Uterus (tissue), 2 donors: Measurements from ENCODE around the gene CXCR5.

ENCODE experiments used
- POLR2A ChIP-seq, 2 donors: fragments of 450-650 bp; IDR thresholded peaks; one replicate each; pipeline ENCODE4 v1.6.1; 2016; ENCODE audit warnings: antibody characterized with exemption in 2 of 2, mild to moderate bottlenecking in 1 of 2, moderate library complexity in 1 of 2
- TF ChIP-seq, protein P1 (sequence below), 4 experiments: fragments of 200-600 bp in 2 of 4; fragments of 450-650 bp in 2 of 4; sonication (generic) in 2 of 4; IDR thresholded peaks; one replicate each; pipeline ENCODE4 v1.5.1; 2016 to 2019; ENCODE audit warnings: antibody characterized with exemption in 4 of 4, mild to moderate bottlenecking in 2 of 4, moderate library complexity in 1 of 4

DNA sequence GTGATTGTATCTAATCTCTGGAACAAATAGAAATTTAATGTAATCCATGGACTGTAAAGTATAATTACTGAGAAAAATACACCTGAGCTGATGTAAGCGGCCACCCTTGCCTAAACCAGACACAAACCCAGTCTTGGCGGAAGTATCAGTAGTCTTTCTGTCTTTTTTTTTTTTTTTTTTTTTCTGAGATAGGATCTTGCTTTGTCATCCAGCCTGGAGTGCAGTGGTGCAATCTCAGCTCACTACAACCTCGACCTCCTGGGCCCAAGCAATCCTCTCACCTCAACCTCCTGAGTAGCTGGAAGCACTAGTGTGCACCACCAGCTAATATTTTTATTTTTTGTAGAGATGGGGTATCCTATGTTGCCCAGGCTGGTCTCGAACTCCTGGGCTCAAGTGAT lies 5.5 kb upstream of the CXCR5 start:
- TF ChIP-seq, protein P1, sequence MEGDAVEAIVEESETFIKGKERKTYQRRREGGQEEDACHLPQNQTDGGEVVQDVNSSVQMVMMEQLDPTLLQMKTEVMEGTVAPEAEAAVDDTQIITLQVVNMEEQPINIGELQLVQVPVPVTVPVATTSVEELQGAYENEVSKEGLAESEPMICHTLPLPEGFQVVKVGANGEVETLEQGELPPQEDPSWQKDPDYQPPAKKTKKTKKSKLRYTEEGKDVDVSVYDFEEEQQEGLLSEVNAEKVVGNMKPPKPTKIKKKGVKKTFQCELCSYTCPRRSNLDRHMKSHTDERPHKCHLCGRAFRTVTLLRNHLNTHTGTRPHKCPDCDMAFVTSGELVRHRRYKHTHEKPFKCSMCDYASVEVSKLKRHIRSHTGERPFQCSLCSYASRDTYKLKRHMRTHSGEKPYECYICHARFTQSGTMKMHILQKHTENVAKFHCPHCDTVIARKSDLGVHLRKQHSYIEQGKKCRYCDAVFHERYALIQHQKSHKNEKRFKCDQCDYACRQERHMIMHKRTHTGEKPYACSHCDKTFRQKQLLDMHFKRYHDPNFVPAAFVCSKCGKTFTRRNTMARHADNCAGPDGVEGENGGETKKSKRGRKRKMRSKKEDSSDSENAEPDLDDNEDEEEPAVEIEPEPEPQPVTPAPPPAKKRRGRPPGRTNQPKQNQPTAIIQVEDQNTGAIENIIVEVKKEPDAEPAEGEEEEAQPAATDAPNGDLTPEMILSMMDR (IDR thresholded peaks at IDR 0.05) = no peak
- no peak for TF ChIP-seq POLR2A (IDR thresholded peaks at IDR 0.05)
